ENCODE results near the gene SHC3. TPM values are rescaled to one million over a fixed set of nuclear protein-coding genes. Genes with fewer than 3 reads are reported as not detected.

Gene SHC3
- polyA plus RNA-seq, 5 donors, result 11.1 to 14.9 (median 13.5) TPM

DNA sequence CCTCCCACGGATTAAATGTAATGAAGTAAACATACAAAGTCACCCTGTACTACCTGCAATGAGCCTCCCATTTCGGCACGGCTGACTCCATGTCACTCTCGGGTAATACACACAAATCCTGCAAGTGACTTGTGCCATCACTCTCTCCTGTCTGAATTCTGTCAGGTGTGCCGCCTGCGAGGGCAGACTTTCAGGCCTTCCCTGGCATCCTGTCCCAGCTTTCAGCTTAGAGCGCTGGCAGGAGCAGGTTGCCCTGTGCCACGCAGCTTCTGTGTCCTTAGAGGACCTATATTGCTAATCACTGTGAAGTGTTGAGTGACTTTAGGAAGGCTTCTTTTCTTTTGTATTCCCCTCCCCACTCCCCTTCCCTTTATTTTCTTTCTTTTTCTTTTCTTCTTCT is 213.1 kb downstream of the SHC3 start:
- DNase-seq, result no peak

DNA sequence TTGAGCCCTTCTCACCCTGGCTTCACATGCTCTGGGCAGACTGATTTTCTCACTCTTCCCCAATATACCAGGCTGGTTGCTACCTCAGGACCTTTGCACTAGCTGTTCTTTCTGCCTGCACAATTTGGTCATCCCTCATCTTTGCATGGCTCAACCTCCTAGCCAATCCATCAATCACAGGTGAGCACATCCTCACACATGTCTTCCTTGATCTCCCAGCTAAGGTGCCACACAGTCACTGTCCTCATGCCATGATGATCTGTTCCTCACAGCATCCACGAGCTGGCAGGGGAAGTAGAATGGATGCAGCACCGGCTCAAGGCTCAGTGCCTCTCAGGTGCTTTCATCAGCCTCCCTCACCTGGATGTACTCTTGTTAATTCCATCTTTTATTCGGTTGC is 218.0 kb downstream of the SHC3 start:
- DNase-seq, result no peak

DNA sequence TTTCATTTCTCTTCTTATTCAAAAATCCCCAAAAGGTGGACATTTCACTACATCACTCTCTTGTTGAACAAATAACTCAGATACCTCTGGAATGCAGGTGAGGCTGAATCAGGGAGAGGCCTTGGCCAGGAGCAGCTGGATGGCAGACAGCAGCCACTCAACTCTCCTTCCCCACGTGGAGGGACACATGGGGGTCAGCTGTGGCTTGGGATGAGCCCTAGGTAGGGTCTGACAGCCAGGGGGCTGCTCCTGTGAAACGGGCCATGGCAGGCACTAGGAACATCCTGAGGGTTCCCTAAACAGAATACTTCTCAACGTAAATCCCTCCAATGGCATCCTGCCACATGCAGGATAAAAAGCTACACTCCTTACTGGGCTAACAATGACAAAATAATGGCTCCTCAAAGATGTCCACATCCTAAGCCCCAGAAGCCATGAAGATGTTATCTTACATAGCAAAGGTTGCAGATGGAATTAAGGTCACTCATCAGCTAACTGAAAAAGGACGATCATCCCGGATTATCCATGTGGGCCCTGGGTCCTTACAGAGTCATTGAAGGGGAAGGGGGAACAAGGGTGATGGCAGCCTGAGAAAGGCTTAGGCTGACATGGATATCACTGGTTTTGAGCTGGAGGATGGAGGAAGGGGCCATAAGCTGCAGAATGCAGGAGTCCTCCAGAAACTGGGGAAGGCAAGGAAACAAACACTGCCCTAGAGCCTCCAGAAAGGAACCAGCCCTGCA is 218.7 kb downstream of the SHC3 start:
- DNase-seq, result no peak

DNA sequence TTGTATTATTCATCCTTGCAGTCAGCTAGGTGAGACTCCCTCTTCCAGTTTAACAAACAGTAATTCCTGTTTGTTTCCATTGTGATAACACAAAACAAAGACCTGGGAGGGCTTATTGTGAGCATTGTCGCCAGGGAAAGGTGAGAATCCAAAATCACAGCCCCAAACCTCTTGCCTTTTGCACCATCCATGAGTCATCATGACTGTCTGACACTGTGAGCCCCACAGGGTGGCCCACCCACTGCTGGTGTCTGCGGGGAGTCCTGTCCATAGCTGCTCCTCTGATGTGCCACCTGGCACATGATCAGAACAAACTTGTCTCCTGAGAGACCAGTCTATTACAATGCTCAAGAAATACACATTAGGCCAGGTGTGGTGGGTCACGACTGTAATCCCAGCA is 221.1 kb downstream of the SHC3 start:
- DNase-seq, result no peak

Other genes starting within 250 kb of the SHC3 start
- 100 to 1,000 TPM in 1 of 5 donors, 10 to 100 TPM in 4; 77.2 to 113 (median 80.3) TPM for gene S1PR3, start 187.3 kb downstream of the SHC3 start, polyA plus RNA-seq (ENCODE audit: insufficient read depth in 1 of 5, insufficient read length in 5 of 5, low replicate concordance in 1 of 5)
- gene CKS2, start 132.4 kb upstream of the SHC3 start, polyA plus RNA-seq (ENCODE audit: insufficient read depth in 1 of 5, insufficient read length in 5 of 5, low replicate concordance in 1 of 5), result 100 to 1,000 TPM in 2 of 5 donors, 10 to 100 TPM in 3; 69.7 to 139 (median 78.1) TPM
- 10 to 100 TPM; 71.7 to 96.4 (median 87.3) TPM for gene SECISBP2, start 139.7 kb upstream of the SHC3 start, polyA plus RNA-seq (ENCODE audit: insufficient read depth in 1 of 5, insufficient read length in 5 of 5, low replicate concordance in 1 of 5)